ENCODE data around the gene APBA1. TPM values are rescaled to one million over a fixed set of nuclear protein-coding genes. Genes with fewer than 3 reads are reported as not detected.

Gene APBA1
- polyA plus RNA-seq, 1 experiment = 4.6 TPM

GRCh38 chr9:69615880-69616279, 56.3 kb downstream of the APBA1 start:
- Histone ChIP-seq H3K4me3 (ENCODE audit: low read depth, low read length) (no peak overlapping the region), H3K27me3 (ENCODE audit: control insufficient read depth, insufficient read depth, low read length) (no peaks in the 10 kb centered on the region), H3K36me3 (ENCODE audit: control insufficient read depth, insufficient read depth, low read length) (no peaks in the 10 kb centered on the region)
- TF ChIP-seq CTCF (IDR thresholded peaks at IDR 0.05; ENCODE audit: insufficient read depth, low read depth, low read length) = no peak
- DNase-seq (ENCODE audit: low read depth) = no peak
- POLR2A ChIA-PET = no interaction called here
- CTCF ChIA-PET = no interaction called here

- CTCF ChIA-PET = interaction anchor here (0.6 to 0.7 kb wide), 3 partner anchors 11 to 317 kb away, joined by 3 to 4 read pairs (median 3); no protein-coding TSS in a partner anchor
- DNase-seq (ENCODE audit: low read depth) = no peak
- no peak overlapping the region for H3K4me3 ChIP-seq (ENCODE audit: low read depth, low read length)
- no peaks in the 10 kb centered on the region for H3K27me3 ChIP-seq (ENCODE audit: control insufficient read depth, insufficient read depth, low read length)
- no peak for TF ChIP-seq CTCF (IDR thresholded peaks at IDR 0.05; ENCODE audit: insufficient read depth, low read depth, low read length)
- POLR2A ChIA-PET = no interaction called here
- H3K36me3 ChIP-seq (ENCODE audit: control insufficient read depth, insufficient read depth, low read length) = no peaks in the 10 kb centered on the region
These were observed 61.0 kb downstream of the APBA1 start for GRCh38 chr9:69611221-69611620.

- Histone ChIP-seq H3K4me3 (ENCODE audit: low read depth, low read length) (no peak overlapping the region), H3K36me3 (ENCODE audit: control insufficient read depth, insufficient read depth, low read length) (no peaks in the 10 kb centered on the region), H3K27me3 (ENCODE audit: control insufficient read depth, insufficient read depth, low read length) (no peaks in the 10 kb centered on the region)
- no peak for TF ChIP-seq CTCF (IDR thresholded peaks at IDR 0.05; ENCODE audit: insufficient read depth, low read depth, low read length)
- CTCF ChIA-PET = no interaction called here
- POLR2A ChIA-PET = no interaction called here
- no peak for DNase-seq (ENCODE audit: low read depth)
These were observed 63.0 kb downstream of the APBA1 start for GRCh38 chr9:69609156-69609555.

GRCh38 chr9:69606089-69606488, 66.1 kb downstream of the APBA1 start:
- Histone ChIP-seq H3K36me3 (ENCODE audit: control insufficient read depth, insufficient read depth, low read length) (no peaks in the 10 kb centered on the region), H3K4me3 (ENCODE audit: low read depth, low read length) (no peak overlapping the region), H3K27me3 (ENCODE audit: control insufficient read depth, insufficient read depth, low read length) (no peaks in the 10 kb centered on the region)
- CTCF ChIA-PET = interaction anchor here (1.0 kb wide), 1 partner anchor 10 kb away, joined by 3 read pairs; no protein-coding TSS in a partner anchor
- no peak for DNase-seq (ENCODE audit: low read depth)
- TF ChIP-seq CTCF (IDR thresholded peaks at IDR 0.05; ENCODE audit: insufficient read depth, low read depth, low read length) = no peak
- POLR2A ChIA-PET = no interaction called here

- Histone ChIP-seq H3K36me3 (ENCODE audit: control insufficient read depth, insufficient read depth, low read length) (no peaks in the 10 kb centered on the region), H3K4me3 (ENCODE audit: low read depth, low read length) (no peak overlapping the region), H3K27me3 (ENCODE audit: control insufficient read depth, insufficient read depth, low read length) (no peaks in the 10 kb centered on the region)
- ChIA-PET CTCF (interaction anchor here (1.3 to 1.4 kb wide), 2 partner anchors 21 to 55 kb away, joined by 3 to 5 read pairs; no protein-coding TSS in a partner anchor), POLR2A (interaction anchor here (0.6 kb wide), 1 partner anchor 816 kb away, joined by 6 read pairs; no protein-coding TSS in a partner anchor)
- no peak for TF ChIP-seq CTCF (IDR thresholded peaks at IDR 0.05; ENCODE audit: insufficient read depth, low read depth, low read length)
- no peak for DNase-seq (ENCODE audit: low read depth)
These were observed 66.8 kb downstream of the APBA1 start for GRCh38 chr9:69605406-69605805.

Measured in BJ (cell line).